Fibroblast of skin of right quadriceps (primary cell): Measurements from ENCODE around the gene FURIN.
"Not testable (repeated sequence)": the region's sequence is repeated elsewhere in the genome, so short reads cannot be mapped to it uniquely, and the experiment has no call there.

ENCODE experiments used
- DNase-seq: peaks from one replicate; pipeline ENCODE4 v3.0.0-alpha.2; 2013

The FURIN gene

DNA sequence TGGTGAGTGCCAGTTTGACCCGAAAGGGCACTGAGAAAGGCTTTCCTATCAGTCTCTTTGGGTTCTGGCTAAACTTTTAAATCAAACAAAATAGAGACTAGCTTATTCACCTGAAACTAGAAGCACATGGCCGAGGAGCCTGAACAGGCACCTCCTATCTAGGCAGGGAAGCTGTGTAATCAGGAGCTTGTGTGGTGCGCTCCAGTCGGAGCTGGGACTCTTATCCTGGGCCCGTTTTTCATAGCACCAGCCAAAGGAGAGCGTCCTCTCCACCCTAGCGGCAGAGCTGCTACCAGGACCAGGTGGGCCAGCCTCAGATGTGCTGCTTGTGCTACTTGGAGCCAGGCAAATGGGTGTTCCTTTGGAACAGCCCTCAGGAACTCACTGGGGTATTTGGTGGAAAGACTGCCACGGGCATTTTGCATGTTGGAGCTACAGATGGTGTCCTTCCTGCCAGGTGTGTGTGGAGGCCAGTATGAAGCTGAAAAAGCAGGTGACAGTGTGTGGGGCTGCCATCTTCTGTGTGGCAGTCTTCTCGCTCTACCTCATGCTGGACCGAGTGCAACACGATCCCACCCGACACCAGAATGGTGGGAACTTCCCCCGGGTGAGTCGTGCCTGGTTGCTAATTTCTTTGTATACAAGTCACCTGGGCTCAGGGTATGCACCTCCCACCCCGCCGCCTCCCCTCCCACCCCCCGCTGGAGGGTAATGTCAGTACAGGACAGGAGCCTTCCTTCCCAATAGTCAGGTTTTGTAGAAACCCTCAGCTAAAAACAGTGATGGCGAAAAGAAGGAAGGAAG is 35.5 kb downstream of the FURIN start:
- no peak for DNase-seq

GRCh38 chr15:90904746-90905145 is 36.4 kb downstream of the FURIN start:
- DNase-seq: no peak

GRCh38 chr15:90905306-90906180 is 37.2 kb downstream of the FURIN start:
- DNase-seq: no peak

- DNase-seq: no peak
These were observed 37.9 kb downstream of the FURIN start for GRCh38 chr15:90906181-90906849.

GRCh38 chr15:90907051-90907660 is 38.8 kb downstream of the FURIN start:
- DNase-seq: no peak

DNA sequence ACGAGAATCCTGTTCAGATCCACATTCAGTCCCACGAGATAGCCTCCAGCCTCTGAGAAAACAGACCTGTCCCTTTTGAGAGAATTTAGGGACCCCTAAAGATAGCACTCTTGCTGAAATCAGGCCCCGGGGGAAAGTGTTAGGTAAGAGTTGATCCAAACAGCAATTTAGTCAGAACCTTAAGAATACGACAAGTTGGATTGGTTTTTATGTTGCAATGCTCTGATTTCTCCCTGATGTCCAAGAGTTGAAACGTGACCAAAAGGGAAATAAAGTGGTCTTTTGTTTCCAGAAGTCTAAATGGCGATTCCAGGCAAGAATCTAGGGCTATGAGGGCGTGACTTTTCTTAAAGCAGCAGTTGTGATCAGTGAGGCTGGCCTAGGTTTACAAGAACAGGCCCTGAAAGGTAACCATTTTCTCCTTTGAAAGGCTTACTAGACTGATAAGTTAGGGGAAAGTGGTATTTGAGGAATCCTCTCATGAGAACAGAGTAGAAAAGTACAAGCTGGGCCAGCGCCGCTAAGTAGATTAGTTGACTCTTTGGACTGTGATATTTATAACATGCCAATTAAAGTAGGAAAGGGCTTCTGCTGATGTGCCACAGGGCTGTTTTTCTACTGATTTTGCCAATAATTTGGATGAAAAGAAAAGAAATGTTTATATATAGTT is 39.6 kb downstream of the FURIN start:
- no peak for DNase-seq

DNA sequence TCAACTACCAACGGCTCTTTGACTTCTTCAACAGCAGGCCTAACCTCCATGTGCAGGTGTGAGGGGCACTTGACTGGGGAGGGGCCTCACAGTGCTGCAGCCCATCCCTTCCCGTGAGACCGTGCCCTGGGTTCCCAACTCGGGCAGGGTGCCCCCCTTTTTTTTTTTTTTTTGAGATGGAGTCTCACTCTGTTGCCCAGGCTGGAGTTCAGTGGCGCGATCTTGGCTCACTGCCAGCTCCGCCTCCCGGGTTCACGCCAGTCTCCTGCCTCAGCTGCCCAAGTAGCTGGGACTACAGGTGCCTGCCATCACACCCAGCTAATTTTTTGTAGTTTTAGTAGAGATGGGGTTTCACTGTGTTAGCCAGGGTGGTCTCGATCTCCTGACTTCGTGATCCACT is 41.1 kb downstream of the FURIN start:
- DNase-seq: not testable (repeated sequence)

DNA sequence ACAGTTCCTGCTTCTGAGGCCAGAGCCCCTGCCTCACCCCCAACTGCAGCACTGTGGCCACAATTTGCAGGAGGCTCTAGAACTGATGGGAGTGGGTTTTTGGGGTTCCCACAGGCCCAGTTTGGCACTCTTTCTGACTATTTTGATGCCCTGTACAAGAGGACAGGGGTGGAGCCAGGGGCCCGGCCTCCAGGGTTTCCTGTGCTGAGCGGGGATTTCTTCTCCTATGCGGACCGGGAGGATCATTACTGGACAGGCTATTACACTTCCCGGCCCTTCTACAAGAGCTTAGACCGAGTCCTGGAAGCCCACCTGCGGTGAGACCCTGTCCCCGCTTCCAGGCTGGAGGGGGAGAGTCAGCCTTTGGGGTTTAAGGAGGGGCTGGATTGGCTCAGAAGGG is 41.6 kb downstream of the FURIN start:
- DNase-seq: no peak

- no peak for DNase-seq
These were observed 42.3 kb downstream of the FURIN start for GRCh38 chr15:90910441-90911301.

DNA sequence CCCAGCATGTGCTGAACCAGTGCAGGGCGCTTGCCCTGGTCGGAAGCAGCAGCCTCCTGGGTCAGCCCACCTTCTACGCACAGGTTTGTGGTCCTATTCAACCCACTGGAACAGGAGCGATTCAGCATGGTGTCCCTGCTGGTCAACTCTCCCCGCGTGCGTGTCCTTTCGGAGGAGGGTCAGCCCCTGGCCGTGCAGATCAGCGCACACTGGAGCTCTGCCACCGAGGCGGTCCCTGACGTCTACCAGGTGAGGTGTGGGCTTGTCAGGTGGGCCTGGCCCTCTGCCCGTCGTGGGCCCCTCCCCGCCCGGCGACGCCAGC is 42.9 kb downstream of the FURIN start:
- no peak for DNase-seq

- no peak for DNase-seq
These were observed 43.8 kb downstream of the FURIN start for GRCh38 chr15:90911906-90912769.

- DNase-seq: no peak
These were observed 44.3 kb downstream of the FURIN start for GRCh38 chr15:90912770-90913075.

- no peak for DNase-seq
These were observed 45.1 kb downstream of the FURIN start for GRCh38 chr15:90913398-90913944.

DNA sequence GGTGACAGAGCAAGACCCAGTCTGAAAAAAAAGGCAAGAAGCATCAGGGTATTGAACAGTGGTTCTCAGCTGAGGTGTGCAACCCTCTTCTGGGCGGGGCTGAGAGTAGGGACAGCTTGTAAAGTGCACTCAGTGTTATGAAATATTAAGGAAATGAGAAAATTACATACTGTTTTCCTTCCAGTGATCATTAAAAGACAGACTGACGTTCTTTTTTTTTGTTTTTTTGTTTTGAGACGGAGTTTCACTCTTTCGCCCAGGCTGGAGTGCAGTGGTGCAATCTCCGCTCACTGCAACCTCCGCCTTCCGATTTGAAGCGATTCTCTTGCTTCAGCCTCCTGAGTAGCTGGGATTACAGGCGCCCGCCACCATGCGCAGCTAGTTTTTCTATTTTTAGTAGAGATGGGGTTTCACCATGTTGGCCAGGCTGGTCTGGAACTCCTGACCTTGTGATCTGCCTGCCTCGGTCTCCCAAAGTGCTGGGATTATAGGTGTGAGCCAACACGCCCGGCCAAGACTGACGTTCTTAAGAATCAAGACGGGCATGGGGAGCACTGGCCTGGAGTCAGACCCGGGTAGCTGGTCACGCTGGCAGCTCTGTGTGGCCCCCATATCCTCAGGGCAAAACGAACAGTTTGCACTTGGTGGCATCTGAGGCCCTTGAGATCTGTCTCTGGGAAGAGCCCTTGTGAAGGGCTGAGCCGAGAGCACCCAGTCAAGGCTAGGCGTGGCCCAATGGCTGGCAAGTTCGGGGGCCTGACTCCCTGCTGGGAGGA is 46.1 kb downstream of the FURIN start:
- no peak for DNase-seq

DNA sequence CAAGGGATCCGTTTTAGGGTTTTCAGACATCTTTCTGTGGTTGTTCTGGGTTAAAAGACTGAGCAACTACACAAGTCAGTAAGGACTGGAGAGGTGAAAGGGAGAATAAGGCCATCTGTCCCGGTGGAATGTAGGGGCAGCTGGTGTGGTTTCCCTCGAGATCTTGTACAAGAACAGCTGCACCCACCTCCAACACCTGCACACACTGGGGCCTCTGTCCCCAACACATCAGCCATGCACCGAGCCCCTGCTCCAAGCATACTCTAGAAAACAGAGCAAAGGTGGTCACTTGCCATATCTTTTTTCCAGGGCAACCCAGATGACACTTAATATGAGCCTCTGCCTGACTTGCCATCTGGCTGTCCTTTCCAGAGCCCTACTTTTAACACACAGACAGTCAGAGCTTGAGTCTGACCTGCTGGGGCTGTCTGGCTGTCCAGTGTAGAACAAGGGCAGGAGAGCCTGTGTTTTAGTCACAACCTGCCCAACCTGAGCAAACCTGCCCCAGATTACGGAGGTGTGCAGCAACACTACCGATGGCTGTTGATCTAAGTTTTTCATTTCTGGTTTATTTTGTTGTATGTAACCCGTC is 46.9 kb downstream of the FURIN start:
- no peak for DNase-seq

GRCh38 chr15:90915808-90916440 is 47.5 kb downstream of the FURIN start:
- no peak for DNase-seq

GRCh38 chr15:90916461-90916860 is 48.1 kb downstream of the FURIN start:
- no peak for DNase-seq

GRCh38 chr15:90917569-90917968 is 49.2 kb downstream of the FURIN start:
- DNase-seq: no peak
